ENCODE results near the gene MDM1.

Gene MDM1, protein sequence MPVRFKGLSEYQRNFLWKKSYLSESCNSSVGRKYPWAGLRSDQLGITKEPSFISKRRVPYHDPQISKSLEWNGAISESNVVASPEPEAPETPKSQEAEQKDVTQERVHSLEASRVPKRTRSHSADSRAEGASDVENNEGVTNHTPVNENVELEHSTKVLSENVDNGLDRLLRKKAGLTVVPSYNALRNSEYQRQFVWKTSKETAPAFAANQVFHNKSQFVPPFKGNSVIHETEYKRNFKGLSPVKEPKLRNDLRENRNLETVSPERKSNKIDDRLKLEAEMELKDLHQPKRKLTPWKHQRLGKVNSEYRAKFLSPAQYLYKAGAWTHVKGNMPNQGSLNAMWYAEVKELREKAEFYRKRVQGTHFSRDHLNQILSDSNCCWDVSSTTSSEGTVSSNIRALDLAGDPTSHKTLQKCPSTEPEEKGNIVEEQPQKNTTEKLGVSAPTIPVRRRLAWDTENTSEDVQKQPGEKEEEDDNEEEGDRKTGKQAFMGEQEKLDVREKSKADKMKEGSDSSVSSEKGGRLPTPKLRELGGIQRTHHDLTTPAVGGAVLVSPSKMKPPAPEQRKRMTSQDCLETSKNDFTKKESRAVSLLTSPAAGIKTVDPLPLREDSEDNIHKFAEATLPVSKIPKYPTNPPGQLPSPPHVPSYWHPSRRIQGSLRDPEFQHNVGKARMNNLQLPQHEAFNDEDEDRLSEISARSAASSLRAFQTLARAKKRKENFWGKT

GRCh38 chr12:68331869-68332727, at the start of gene MDM1:
Gene MDM1, minus strand, starts transcription at chr12:68332362. Its CDS starts 117 bp downstream, at chr12:68332245.
- peak; percentile 87 to 92 (median 89) for DNase-seq (ENCODE audit: low read depth in 3 of 3, low spot score in 1 of 3)

DNA sequence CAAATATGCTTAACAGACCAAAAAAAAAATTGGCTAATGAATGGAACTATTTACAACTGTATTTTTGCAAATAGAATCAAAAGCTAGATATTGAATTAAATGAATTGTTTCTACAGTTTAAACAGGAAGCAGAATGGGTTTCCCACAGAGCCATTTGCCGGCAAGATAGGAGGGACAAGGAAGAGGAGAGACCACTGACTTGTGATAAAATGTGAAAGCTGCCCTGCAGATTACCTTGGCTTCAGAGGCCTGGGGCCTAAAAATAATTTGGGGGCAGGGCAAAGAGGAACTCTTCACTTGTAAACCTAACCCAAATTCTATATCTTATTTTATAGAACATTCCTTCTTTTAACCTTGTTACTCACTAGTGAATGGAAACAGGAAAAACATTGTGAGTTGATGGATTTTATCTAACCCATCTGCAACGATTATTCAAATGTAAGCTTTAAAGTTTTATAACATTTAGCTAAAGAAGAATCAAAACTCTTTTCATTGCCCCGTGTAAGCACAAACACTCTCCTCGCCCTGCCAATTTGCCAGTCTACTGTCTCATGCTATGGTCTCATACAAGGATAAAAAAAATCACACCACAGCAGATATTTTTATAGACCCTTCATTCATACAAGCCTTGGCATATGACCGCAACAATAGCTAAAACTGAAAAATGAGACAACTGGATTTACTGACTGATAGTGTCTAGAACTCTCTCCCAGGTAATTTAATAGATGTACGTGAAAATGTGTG, 49.5 kb upstream of the MDM1 start:
- DNase-seq (ENCODE audit: low read depth in 3 of 3, low spot score in 1 of 3) = no peak

GRCh38 chr12:68378872-68379606, 46.9 kb upstream of the MDM1 start:
- no peak for DNase-seq (ENCODE audit: low read depth in 3 of 3, low spot score in 1 of 3)

- DNase-seq (ENCODE audit: low read depth in 3 of 3, low spot score in 1 of 3) = no peak
Observed at GRCh38 chr12:68377881-68378280, 45.7 kb upstream of the MDM1 start.

GRCh38 chr12:68376901-68377300, 44.7 kb upstream of the MDM1 start:
- no peak for DNase-seq (ENCODE audit: low read depth in 3 of 3, low spot score in 1 of 3)

DNA sequence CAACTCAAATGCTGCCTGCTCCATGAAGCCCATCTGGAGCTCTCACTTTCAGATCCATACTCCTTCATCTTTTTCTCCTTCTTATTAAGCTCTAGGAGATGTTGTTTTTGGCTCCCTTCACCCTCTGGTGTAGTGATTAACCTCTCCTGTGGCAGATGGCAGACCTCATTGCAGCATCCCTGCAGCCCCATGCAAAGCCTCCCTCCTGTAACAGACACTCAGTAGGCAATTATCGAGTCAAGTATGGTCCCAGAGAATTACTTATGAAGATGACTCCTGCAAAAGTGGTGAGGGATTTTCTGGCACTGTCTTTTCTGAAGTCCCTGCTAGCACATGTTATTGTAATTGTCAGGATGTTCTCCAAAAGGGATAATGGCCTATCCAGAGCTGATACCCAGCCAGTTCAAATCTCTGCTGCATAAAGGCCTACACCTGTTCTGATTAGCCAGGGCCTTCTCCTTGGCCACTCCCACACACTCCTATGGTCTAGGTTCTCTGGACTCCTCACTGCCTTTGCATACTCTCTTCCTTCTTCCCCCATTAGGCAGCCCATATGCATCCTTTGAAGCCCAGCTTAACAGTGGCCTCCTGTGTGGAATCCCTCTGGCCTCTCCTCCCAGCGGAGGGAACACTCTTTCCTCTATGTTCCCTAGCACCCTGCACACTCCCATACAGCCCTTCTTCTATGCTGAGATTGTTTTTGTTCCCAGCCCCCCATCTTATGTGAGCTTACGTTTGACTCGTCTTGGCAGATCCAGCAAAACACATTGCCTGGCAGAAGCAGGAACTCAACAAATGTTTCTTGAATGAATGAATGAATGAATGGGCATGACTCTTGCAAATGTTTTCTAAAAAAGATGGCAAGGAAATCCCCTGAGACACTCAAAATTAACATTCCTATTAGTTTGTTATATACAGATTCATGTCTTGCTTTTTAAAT, 43.9 kb upstream of the MDM1 start:
- DNase-seq (ENCODE audit: low read depth in 3 of 3, low spot score in 1 of 3) = no peak

- peak; percentile 16 to 31 (median 18) for DNase-seq (ENCODE audit: low read depth in 3 of 3, low spot score in 1 of 3)
Observed at GRCh38 chr12:68374307-68374982, 42.3 kb upstream of the MDM1 start.

GRCh38 chr12:68370667-68371066, 38.5 kb upstream of the MDM1 start:
- DNase-seq (ENCODE audit: low read depth in 3 of 3, low spot score in 1 of 3) = no peak

- DNase-seq (ENCODE audit: low read depth in 3 of 3, low spot score in 1 of 3) = no peak
Observed at GRCh38 chr12:68370006-68370590, 37.9 kb upstream of the MDM1 start.

GRCh38 chr12:68368327-68368726, 36.2 kb upstream of the MDM1 start:
- DNase-seq (ENCODE audit: low read depth in 3 of 3, low spot score in 1 of 3) = no peak

DNA sequence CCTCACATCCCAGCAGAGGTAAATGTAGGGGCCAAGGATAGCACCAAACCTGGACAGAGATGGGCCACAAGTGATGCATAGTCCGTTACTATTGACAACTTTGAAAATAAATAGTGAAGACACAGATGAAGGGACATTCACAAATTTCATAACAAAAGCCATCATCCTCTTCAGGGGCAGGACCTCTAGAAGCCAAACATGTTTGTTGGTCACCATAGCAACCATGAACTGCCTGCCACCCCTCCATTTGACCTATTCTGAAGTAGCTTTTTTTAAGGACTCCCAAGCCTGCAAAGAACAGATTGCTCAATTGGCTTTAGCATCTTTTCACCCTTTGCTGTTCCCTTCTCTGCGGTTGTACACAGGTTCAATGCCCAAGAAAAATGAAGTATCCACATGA, 35.7 kb upstream of the MDM1 start:
- DNase-seq (ENCODE audit: low read depth in 3 of 3, low spot score in 1 of 3) = no peak

DNA sequence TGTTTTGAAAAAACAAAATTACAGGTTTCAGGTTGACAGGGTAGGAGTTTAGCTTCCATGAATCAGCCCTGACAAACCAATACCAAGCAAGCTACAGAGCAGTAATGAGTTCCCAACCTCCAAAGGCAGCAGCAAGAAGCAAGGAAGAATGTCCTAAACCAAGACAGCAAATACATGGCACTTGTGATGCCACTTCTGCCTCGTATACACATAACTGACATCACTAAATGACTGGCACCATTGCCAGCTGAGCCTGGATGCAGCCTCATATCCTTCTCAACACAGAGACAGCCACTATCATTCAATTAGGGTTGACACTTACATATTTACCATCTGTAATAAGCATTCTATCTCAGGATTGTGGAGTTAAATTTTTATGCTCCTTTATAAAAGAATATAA, 35.0 kb upstream of the MDM1 start:
- no peak for DNase-seq (ENCODE audit: low read depth in 3 of 3, low spot score in 1 of 3)

- peak; percentile 41 to 61 (median 50) for DNase-seq (ENCODE audit: low read depth in 3 of 3, low spot score in 1 of 3)
Observed at GRCh38 chr12:68364893-68365725, 32.9 kb upstream of the MDM1 start.

DNA sequence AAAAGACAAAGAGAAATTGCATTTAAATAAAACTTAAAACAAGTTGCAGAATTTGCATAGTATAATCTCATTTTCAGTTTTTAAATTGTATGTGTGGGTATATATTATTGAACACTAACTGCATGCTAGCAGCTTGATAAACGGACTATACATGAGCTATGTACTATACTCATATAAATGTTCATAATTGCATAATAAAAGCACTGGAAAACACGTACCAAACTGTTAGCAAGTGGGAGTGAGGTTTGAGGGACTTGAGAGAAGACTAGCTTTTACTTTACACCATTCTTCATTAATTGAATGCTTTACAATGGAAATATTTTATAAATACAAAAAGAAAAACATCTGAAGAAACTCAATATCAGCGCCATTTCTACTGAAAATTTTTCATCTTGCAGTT, 32.2 kb upstream of the MDM1 start:
- DNase-seq (ENCODE audit: low read depth in 3 of 3, low spot score in 1 of 3) = no peak

- DNase-seq (ENCODE audit: low read depth in 3 of 3, low spot score in 1 of 3) = no peak
Observed at GRCh38 chr12:68361953-68362352, 29.8 kb upstream of the MDM1 start.

DNA sequence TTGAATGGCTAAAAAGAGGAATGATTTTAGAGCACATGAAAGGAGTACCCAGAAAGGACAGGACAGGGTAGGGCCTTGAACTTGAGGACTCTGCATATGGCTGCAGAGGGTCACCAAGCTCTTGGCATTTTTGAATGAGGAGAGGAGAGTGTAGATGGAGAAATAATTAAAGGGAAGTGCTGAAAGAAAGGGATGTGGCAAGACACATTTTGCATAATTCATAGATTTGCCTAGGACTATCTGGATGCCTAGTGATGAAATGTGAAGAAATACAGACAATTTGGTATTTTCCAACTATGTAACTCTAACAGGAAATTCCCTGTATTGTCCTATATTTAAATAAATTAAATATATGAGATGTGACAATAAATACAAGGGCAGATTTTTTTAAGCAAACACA, 27.5 kb upstream of the MDM1 start:
- DNase-seq (ENCODE audit: low read depth in 3 of 3, low spot score in 1 of 3) = no peak
